ENCODE data around the gene FBLIM1.
"Not testable (repeated sequence)": the region's sequence is repeated elsewhere in the genome, so short reads cannot be mapped to it uniquely, and the experiment has no call there.

Gene FBLIM1

DNA sequence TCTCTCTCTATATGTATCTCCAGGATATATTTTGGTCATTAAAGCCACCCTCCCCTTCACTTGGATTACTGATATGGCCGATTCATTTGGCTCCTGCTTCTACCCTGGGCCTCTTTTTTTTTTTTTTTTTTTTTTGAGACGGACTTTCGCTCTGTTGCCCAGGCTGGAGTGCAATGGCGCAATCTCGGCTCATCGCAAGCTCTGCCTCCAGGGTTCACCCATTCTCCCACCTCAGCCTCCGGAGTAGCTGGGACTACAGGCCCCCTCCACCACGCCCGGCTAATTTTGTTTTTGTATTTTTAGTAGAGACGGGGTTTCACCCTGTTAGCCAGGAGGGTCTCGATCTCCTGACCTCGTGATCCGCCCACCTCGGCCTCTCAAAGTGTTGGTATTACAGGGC, 70.3 kb downstream of the FBLIM1 start:
- H3K4me1 ChIP-seq (ENCODE audit: control insufficient read depth, insufficient read depth, low read length): peaks cover 19% of the 10 kb centered on the region
- H3K27ac ChIP-seq (ENCODE audit: low read depth, low read length): not testable (repeated sequence)

GRCh38 chr1:15830258-15830657, 71.7 kb downstream of the FBLIM1 start:
- no peaks in the 10 kb centered on the region for H3K27me3 ChIP-seq (ENCODE audit: control insufficient read depth, insufficient read depth, low read length)
- H3K9ac ChIP-seq (ENCODE audit: low read length): no peak overlapping the region
- H3K27ac ChIP-seq (ENCODE audit: low read depth, low read length): no peak overlapping the region
- H3K36me3 ChIP-seq (ENCODE audit: control insufficient read depth, insufficient read depth, low read length): no peaks in the 10 kb centered on the region
- no peak overlapping the region for H3K4me3 ChIP-seq (ENCODE audit: low read depth, low read length)
- peaks cover 19% of the 10 kb centered on the region for H3K4me1 ChIP-seq (ENCODE audit: control insufficient read depth, insufficient read depth, low read length)
- no peaks in the 10 kb centered on the region for H3K9me3 ChIP-seq (ENCODE audit: control insufficient read depth, insufficient read depth, low read depth, low read length)

More for the DNA sequence above, 70.3 kb downstream of the FBLIM1 start:
- not testable (repeated sequence) for H3K4me3 ChIP-seq (ENCODE audit: low read depth, low read length); H3K9ac ChIP-seq (ENCODE audit: low read length); H3K9me3 ChIP-seq (ENCODE audit: control insufficient read depth, insufficient read depth, low read depth, low read length); H3K27me3 ChIP-seq (ENCODE audit: control insufficient read depth, insufficient read depth, low read length); H3K36me3 ChIP-seq (ENCODE audit: control insufficient read depth, insufficient read depth, low read length)

- H3K4me3 ChIP-seq (ENCODE audit: low read depth, low read length): peak overlapping the region; percentile 70
- H3K36me3 ChIP-seq (ENCODE audit: control insufficient read depth, insufficient read depth, low read length): no peaks in the 10 kb centered on the region
- H3K4me1 ChIP-seq (ENCODE audit: control insufficient read depth, insufficient read depth, low read length): peaks cover 19% of the 10 kb centered on the region
- H3K27ac ChIP-seq (ENCODE audit: low read depth, low read length): peak overlapping the region; percentile 99; the same call in 1 of the 2 replicates
- H3K9me3 ChIP-seq (ENCODE audit: control insufficient read depth, insufficient read depth, low read depth, low read length): no peaks in the 10 kb centered on the region
- H3K9ac ChIP-seq (ENCODE audit: low read length): peak overlapping the region; percentile 66
- no peaks in the 10 kb centered on the region for H3K27me3 ChIP-seq (ENCODE audit: control insufficient read depth, insufficient read depth, low read length)
Observed at GRCh38 chr1:15833069-15833679, 74.6 kb downstream of the FBLIM1 start.

DNA sequence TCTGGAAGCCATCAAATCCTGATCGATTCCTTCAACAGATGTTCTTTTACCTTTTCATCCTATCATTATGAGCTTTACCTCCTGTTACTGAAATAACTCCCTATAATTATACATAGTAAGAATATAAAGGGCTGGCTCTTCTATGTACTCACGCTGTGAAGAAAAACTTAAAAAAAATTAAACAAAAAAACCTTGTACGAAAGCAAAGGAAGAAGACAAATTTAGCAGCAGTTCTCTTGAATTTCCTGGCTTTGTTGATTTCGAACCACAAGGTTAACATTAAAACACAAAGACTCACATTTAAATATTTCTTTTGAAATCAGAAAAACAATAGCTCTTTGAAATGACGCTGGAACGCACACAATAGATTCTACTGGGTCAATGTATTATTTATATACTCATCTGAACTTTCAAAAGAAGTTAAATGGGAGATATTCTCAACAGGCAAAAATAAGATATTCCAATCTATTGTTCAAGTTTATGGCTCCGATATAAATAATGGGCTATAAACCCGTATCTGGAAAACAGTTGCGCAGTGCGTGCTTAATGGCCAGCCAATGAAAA, 75.3 kb downstream of the FBLIM1 start:
- Histone ChIP-seq H3K27me3 (ENCODE audit: control insufficient read depth, insufficient read depth, low read length) (no peaks in the 10 kb centered on the region), H3K9ac (ENCODE audit: low read length) (peak overlapping the region; percentile 100), H3K4me3 (ENCODE audit: low read depth, low read length) (peak overlapping the region; percentile 70), H3K9me3 (ENCODE audit: control insufficient read depth, insufficient read depth, low read depth, low read length) (no peaks in the 10 kb centered on the region), H3K4me1 (ENCODE audit: control insufficient read depth, insufficient read depth, low read length) (peaks cover 19% of the 10 kb centered on the region), H3K27ac (ENCODE audit: low read depth, low read length) (peak overlapping the region; percentile 99; the same call in 1 of the 2 replicates), H3K36me3 (ENCODE audit: control insufficient read depth, insufficient read depth, low read length) (no peaks in the 10 kb centered on the region)

GRCh38 chr1:15834406-15835204, 76.0 kb downstream of the FBLIM1 start:
- peak overlapping the region; percentile 70 for H3K4me3 ChIP-seq (ENCODE audit: low read depth, low read length)
- peaks cover 16% of the 10 kb centered on the region for H3K4me1 ChIP-seq (ENCODE audit: control insufficient read depth, insufficient read depth, low read length)
- H3K9ac ChIP-seq (ENCODE audit: low read length): peak overlapping the region; percentile 100
- no peaks in the 10 kb centered on the region for H3K27me3 ChIP-seq (ENCODE audit: control insufficient read depth, insufficient read depth, low read length)
- peak overlapping the region; percentile 99 for H3K27ac ChIP-seq (ENCODE audit: low read depth, low read length)
- H3K36me3 ChIP-seq (ENCODE audit: control insufficient read depth, insufficient read depth, low read length): no peaks in the 10 kb centered on the region
- no peaks in the 10 kb centered on the region for H3K9me3 ChIP-seq (ENCODE audit: control insufficient read depth, insufficient read depth, low read depth, low read length)

DNA sequence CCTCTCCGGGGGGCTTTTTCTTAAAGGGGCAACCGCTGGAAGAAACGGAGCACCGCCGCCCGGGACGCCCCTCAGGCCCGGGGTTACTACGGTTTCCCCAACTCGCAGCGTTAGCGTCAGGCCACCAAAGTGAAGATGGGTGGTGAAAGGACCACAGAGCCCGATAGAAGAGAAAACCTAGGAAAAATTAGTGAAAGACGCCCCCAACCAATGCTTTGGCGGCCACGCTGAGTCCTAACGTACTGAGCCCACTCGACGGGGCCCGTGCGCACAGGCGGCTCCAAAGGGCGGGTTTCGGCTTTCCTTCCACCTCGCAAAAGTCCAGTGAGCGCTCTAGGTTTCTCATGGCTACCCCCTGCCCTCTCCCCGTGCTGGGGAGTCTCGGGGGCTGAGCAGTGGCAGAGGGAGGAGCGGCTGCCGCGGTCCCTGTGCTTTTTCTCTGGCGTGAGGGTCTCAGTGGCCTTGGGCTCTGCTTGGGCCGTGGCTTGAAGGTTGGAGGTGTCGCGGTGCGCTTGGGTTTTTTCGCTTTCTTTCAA, 76.7 kb downstream of the FBLIM1 start:
- Histone ChIP-seq H3K4me1 (ENCODE audit: control insufficient read depth, insufficient read depth, low read length) (peaks cover 10% of the 10 kb centered on the region; the same call in 1 of the 2 replicates), H3K9me3 (ENCODE audit: control insufficient read depth, insufficient read depth, low read depth, low read length) (no peaks in the 10 kb centered on the region), H3K4me3 (ENCODE audit: low read depth, low read length) (peak overlapping the region; percentile 70), H3K9ac (ENCODE audit: low read length) (peak overlapping the region; percentile 100), H3K27ac (ENCODE audit: low read depth, low read length) (peak overlapping the region; percentile 99), H3K36me3 (ENCODE audit: control insufficient read depth, insufficient read depth, low read length) (no peaks in the 10 kb centered on the region), H3K27me3 (ENCODE audit: control insufficient read depth, insufficient read depth, low read length) (no peaks in the 10 kb centered on the region)

GRCh38 chr1:15835741-15836510, 77.3 kb downstream of the FBLIM1 start:
- no peaks in the 10 kb centered on the region for H3K36me3 ChIP-seq (ENCODE audit: control insufficient read depth, insufficient read depth, low read length)
- H3K4me3 ChIP-seq (ENCODE audit: low read depth, low read length): peak overlapping the region; percentile 70

More at GRCh38 chr1:15835741-15836510, 77.3 kb downstream of the FBLIM1 start:
- no peaks in the 10 kb centered on the region for H3K9me3 ChIP-seq (ENCODE audit: control insufficient read depth, insufficient read depth, low read depth, low read length)
- peaks cover 4% of the 10 kb centered on the region; the same call in 1 of the 2 replicates for H3K4me1 ChIP-seq (ENCODE audit: control insufficient read depth, insufficient read depth, low read length)
- H3K27ac ChIP-seq (ENCODE audit: low read depth, low read length): peak overlapping the region; percentile 99
- no peaks in the 10 kb centered on the region for H3K27me3 ChIP-seq (ENCODE audit: control insufficient read depth, insufficient read depth, low read length)
- H3K9ac ChIP-seq (ENCODE audit: low read length): peak overlapping the region; percentile 100

Measured in HUES6 (cell line).